Choroid plexus epithelial cell (primary cell): Measurements from ENCODE around the gene BEND6.
"Not testable (repeated sequence)": the region's sequence is repeated elsewhere in the genome, so short reads cannot be mapped to it uniquely, and the experiment has no call there.

Source experiments
- DNase-seq: peaks from one replicate; pipeline ENCODE4 v3.0.0-alpha.2; 2010; ENCODE audit warnings: low read depth
- H3K4me3 ChIP-seq: 2 replicates; pipeline ENCODE4 v1.5.1; 2011; ENCODE audit warnings: low read depth, mild to moderate bottlenecking, control low read depth, low read length, moderate library complexity
- TF ChIP-seq, protein P1 (sequence below): conservative IDR thresholded peaks from 2 replicates; pipeline ENCODE4 v1.5.1; 2011; ENCODE audit warnings: low read depth, mild to moderate bottlenecking, control low read depth, inconsistent platforms, low read length, moderate library complexity

BEND6 gene

DNA sequence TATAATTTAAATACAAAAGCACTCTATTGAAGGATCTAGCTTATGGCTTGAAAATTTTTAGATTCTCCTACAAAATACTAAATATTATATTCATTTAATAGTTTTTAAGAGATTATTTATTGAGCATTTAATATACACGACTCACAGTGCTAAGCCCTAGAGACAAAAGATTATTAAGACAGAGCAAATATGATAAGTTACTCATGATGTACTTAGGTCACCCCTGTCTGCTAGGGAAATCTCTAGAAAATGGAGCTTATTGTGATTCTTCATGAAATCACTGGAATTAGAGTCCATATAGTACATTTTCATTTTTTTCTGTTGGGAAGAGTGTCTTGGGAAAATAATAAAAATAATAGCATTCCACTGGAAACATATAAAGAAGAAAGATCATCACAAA lies 37.8 kb downstream of the BEND6 start:
- H3K4me3 ChIP-seq, result no peak overlapping the region
- TF ChIP-seq, protein P1, sequence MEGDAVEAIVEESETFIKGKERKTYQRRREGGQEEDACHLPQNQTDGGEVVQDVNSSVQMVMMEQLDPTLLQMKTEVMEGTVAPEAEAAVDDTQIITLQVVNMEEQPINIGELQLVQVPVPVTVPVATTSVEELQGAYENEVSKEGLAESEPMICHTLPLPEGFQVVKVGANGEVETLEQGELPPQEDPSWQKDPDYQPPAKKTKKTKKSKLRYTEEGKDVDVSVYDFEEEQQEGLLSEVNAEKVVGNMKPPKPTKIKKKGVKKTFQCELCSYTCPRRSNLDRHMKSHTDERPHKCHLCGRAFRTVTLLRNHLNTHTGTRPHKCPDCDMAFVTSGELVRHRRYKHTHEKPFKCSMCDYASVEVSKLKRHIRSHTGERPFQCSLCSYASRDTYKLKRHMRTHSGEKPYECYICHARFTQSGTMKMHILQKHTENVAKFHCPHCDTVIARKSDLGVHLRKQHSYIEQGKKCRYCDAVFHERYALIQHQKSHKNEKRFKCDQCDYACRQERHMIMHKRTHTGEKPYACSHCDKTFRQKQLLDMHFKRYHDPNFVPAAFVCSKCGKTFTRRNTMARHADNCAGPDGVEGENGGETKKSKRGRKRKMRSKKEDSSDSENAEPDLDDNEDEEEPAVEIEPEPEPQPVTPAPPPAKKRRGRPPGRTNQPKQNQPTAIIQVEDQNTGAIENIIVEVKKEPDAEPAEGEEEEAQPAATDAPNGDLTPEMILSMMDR, result no peak
- no peak for DNase-seq

DNA sequence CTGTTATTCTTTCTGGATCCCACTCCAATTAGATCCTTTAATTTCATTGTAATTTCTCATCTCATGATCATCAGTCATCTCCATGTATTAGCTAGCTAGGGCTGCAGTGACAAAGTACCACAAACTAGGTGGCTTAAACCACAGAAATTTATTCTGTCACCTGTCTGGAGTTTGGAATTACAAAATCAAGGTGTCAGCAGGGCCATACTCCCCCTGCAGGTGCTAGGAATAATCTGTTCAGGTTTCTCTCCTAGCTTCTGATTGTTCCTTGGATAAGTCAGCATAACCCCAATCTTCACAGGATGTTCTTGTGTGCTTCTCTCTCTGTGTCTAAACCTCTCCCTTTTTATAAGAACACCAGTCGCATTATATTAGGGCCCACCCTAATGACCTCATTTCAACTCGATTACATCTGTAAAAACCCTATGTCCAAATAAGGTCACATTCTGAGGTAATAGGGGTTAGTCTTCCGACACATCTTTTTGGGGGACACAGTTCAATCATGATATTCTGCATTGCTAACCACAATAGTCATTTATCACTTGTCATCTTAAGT lies 40.5 kb downstream of the BEND6 start:
- no peak overlapping the region for H3K4me3 ChIP-seq
- TF ChIP-seq, protein P1, result peak; percentile 7
- DNase-seq, result no peak

DNA sequence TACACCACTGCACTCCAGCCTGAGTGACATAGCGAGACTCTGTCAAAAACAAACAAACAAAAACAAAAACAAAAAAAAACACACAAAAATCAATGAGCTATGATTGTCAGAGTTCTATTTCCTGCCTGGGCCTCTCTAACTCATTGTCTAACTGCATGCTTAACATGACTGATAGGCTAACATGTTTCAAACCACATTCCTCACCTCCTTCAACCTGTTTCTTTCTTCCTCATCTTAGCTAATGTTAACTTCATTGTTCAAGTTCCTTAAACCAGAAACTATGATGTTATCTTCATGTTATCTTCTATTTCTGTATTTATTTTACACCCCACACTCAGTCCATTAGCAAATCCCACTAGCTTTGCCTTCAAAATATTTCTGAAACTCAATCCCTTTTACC lies 41.5 kb downstream of the BEND6 start:
- H3K4me3 ChIP-seq, result no peak overlapping the region
- DNase-seq, result no peak
- TF ChIP-seq, protein P1, result no peak

DNA sequence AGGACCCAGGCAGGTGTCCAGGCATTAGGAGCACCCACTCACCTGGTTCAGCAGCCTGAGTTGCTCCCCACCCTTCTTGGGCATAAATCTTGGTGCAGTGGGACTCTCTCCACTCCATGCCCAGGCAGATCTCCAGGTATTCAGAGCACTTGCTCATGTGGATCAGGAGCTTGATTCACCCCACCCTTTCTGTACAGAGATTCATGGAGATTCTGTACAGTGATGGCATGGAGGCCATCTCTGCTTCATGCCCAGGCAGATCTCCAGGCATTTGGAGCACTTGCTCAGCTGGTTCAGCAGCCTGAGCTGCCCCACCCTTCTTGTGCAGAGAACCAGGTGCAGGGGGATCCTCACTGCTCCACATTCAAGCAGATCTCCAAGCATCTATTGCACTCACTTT lies 44.1 kb downstream of the BEND6 start:
- no peak overlapping the region for H3K4me3 ChIP-seq
- TF ChIP-seq, protein P1, result no peak
- DNase-seq, result no peak

DNA sequence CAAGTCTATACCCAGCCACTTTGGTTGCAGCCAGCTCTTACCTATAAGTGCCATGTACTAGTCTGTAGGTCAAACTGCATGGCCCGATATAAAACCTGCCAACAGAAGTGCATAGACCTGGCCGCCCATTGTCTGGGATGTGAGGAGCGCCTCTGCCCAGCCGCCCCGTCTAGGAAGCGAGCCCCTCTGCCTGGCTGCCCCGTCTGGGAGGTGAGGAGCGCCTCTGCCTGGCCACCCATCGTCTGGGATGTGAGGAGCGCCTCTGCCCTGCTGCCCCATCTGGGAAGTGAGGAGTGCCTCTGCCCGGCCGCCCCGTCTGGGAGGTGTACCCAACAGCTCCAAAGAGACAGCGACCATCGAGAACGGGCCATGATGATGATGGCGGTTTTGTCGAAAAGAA lies 44.8 kb downstream of the BEND6 start:
- H3K4me3 ChIP-seq, result not testable (repeated sequence)

DNA sequence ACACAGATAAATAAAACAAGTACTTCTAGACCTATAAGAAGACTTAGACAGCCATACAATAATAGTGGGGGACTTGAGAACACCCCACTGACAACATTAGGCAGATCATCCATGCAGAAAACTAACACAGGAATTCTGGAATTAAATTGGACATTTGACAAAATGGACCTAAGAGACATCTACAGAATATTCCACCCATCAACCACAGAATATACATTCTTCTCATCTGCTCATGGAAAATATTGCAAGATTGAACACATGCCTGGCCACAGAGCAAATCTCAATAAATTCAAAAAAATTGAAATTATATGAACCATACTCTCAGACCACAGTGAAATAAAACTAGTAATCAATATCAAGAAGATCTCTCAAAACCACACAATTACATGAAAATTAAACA lies 47.3 kb downstream of the BEND6 start:
- TF ChIP-seq, protein P1, result no peak
- no peak overlapping the region for H3K4me3 ChIP-seq
- DNase-seq, result no peak

More for the DNA sequence above, 44.8 kb downstream of the BEND6 start:
- not testable (repeated sequence) for DNase-seq

DNA sequence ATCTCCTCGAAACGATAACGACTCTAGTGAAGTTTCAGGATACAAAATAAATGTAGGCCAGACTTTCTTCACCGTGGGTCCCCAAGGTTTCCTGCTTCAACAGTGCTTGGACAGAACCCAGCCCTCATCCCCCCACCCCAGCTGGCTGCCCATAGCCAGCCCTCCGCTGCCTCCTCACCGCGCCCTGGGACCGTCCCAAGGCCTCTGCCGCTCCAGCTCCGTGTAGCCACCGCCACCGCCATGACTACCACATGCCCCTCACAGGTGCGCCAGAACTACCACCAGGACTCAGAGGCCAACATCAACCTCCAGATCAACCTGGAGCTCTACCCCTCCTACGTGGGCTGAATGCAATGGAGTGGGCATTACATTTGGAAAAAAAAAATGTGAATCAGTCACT lies 49.4 kb downstream of the BEND6 start:
- no peak overlapping the region for H3K4me3 ChIP-seq
- no peak for DNase-seq
- TF ChIP-seq, protein P1, result no peak
